GM18511 (cell line): ENCODE data around the gene TEX44.
"Not testable (repeated sequence)": the region's sequence is repeated elsewhere in the genome, so short reads cannot be mapped to it uniquely, and the experiment has no call there.

ENCODE experiments used
- ATAC-seq: cut with Tn5 transposase; IDR thresholded peaks from one replicate; pipeline ENCODE4 v1.9.1; 2021; ENCODE audit warnings: mild to moderate bottlenecking, moderate library complexity; ENCODE audit not compliant: unreplicated experiment

Gene TEX44

DNA sequence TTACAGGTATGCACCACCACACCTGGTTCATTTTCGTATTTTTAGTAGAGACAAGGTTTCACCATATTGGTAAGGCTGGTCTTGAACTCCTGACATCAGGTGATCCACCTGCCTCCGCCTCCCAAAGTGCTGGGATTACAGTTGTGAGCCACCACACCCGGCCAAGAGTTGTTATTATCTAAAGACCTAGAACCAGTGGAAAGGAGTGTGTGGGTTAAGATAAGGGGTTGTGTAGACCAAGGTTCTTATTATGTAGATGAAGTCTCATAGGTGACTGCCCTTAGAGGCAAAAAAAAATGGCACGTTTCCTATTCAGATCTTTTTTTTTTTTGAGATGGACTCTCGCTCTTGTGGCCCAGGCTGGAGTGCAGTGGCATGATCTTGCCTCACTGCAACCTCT lies 21.7 kb upstream of the TEX44 start:
- not testable (repeated sequence) for ATAC-seq

DNA sequence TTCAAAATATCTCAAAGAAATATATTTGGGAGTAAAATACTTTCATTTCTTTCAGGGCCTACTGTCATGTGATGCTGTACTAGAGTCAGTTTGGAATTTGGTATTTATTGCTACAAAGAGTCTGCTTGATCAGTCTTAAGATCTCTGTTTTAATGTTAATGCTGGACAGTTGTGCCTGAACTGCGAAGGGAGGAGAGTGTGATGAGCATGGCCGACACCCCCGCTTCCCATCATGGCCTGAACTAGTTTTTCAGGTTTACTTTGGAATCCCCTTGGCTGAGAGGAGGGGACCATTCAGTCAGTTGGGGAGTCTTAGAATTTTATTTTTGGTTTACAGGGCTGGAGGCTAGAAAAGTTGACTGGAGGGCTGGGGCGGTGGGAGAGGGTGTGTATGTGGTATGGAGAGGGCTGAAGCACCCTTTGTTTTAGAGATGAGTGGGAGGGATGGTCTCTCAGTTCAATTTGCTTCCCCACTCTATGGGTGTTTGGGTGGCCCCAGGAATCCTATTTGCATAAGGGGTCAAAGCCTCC lies 20.9 kb upstream of the TEX44 start:
- ATAC-seq: no peak

DNA sequence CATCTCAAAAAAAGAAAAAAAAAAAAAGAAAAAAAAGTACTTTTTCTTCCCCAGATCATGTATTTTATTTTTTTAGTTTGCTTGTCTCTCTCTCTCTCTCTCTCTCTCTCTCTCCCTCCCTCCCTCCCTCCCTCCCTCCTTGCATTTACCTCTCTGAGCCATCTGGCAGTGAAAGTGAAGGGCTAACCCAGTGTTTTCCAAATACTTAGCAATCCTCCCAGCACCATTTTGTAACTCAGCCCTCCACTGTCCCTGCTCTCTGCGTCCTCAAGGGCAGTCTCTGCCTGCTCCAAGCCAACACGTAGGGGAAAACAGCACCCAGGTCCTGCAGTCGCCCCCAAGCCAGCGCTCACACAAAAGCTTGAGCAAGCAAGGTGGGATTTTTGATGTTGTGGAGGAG lies 19.6 kb upstream of the TEX44 start:
- no peak for ATAC-seq

DNA sequence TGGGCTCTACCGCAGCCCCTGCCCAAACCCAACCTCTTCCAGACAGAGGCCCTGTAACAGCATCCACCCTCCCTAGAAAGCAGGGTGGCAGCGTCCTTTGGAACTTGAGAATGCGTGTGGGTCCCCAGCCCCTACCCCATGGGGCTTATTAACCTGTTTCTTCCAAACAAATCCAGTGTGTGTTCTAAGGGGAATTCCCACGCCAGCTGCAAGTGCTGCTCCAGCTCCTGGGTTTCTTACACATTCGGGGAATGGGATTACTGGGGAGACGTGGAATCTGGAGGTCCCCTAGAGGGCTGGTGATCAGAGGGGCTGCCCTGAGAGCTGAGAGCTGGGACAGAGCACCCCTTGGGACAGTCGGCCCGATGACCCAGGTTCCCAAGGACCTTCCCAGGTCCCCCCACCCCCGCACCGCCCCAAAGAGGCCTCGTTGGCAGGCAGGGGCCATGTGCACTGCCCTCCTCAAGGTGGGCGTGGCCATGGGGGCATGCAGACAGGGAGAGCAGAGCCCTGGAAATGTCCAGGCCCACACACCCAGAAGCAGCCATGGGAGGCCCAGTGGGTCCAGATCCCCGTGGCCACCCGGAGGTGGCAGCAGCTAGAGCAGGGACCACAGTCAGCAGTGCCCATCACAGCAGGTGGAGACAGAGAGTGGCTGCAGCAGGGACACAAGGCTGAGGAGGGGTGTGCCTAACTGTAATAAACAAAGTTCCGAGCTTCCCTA lies 18.8 kb upstream of the TEX44 start:
- ATAC-seq: no peak

DNA sequence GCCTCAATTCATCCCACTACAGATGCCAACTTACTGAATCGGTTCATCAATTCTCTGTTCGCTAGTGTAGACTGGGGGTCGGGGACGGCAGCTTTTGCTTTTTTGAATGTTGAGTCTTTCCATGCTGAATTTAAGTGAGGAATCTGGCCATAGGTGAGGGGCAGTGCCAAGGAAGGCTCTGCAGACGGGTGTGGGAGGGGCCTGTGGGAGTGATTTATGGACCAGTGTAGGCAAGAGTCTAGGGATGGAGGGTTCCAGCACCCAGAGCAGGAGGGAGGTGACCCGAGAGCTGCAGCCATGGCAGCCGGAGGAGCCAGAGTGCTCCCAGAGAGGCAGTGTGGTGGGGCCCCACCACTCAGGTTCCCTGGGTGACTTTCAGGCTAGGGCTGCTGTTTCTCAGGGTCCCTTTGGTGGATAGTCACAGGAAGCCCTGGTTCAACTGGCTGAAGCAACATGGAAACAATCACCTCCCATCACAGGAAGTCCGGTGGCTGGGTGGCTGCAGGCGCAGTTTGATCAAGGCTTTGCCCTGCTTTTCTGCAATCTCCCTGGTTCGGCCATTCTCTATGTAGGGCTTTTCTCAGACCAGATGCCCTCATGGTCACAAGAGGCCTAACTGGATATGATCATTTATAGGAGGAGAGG lies 16.9 kb upstream of the TEX44 start:
- ATAC-seq: no peak

DNA sequence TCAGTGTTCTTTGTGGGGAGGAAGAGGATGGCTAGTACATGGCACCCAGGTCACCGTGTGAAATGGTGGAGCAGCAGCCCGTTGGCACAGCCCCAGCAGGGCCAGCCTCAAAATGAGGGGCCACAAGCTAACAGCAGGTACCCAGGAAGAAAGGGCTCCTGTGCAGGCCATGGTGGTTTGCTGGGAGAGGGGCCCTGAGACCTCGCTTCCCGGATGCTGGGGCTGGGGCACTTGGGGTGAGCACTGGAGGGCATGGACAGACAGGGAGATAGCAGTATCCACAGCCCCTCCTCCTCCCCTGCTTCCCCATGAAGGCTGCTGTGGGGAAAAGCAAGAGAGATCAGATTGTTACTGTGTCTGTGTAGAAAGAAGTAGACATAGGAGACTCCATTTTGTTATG lies 16.2 kb upstream of the TEX44 start:
- ATAC-seq: no peak

DNA sequence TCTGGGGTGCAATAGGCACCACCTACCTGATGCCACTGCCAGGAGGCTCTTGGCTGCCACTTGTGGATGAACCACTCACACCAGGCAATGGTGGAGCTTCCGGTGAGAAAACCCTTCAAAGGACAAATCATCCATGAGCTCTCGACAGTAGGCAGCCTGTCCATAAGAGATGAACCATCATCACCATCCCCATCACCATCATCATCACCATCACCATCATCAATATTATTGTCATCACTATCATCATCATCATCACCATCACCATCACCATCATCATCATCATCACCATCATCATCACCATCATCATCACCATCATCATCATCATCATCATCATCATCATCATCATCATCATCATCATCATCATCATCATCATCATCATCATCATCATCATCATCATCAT lies 14.0 kb upstream of the TEX44 start:
- not testable (repeated sequence) for ATAC-seq

DNA sequence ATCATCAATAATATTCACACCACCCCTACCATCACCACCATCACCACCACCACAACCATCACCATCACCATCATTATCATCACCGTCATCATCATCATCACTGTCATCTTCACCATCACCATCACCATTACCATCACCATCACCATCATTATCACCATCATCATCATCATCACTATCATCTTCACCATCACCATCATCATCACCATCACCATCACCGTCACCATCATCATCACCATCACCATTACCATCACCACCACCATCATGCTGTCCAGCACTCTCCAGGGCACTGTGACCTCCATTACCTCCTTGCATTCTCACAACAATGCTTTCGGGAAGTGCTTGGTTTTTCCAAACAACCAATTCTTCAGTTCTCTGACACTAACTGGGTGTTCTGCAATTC lies 13.1 kb upstream of the TEX44 start:
- ATAC-seq: no peak

DNA sequence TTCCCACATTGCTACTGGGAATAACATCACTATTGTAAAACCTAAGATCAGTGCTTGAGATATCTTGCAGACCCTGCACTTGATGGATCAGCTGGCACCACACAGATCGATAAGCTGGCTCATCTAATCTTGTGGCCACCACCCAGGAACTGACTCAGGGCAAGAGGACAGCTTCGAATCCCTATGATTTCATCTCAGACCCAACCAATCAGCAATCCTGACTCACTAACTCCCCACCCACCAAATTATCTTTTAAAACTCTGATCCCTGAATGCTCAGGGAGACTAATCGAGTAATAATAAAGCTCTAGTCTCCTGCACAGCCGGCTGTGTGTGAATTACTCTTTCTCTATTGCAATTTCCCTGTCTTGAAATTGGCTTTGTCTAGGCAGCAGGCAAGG lies 11.3 kb upstream of the TEX44 start:
- ATAC-seq: no peak

DNA sequence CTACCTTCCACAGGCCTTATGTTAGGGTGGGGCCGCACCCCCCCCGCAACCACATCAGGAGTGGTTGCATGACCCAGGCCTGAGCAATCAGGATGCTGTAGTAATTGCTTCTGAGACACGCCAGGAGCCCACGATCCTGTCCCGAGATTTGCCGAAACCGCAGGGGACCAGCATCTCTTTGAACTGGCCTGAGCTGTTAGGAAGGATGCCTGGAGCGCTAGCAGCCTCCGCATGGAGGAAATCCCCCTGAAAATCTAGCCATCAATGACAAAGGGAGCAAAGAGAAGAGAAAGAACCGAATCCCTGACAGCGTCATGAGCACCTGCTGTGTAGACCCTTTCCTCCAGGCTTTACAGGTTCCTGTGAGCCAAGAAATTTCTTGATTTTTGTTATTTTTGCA lies 8.7 kb upstream of the TEX44 start:
- ATAC-seq: no peak

DNA sequence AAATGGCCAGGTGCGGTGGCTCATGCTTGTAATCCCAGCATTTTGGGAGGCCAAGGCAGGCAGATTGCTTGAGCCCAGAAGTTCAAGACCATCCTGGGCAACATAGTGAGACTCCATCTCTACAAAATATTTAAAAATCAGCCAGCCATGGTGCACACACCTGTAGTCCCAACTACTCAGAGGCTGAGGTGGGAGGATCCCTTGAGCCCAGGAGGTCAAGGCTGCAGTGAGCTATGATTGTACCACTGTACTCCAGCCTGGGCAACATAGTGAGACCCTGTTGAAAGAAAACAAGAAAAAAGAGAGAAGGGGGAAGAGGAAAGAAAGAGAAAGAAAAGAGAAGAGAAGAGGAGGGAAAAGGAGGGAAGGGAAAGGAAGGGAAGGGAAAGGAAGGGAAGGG lies 4.9 kb upstream of the TEX44 start:
- ATAC-seq: not testable (repeated sequence)

DNA sequence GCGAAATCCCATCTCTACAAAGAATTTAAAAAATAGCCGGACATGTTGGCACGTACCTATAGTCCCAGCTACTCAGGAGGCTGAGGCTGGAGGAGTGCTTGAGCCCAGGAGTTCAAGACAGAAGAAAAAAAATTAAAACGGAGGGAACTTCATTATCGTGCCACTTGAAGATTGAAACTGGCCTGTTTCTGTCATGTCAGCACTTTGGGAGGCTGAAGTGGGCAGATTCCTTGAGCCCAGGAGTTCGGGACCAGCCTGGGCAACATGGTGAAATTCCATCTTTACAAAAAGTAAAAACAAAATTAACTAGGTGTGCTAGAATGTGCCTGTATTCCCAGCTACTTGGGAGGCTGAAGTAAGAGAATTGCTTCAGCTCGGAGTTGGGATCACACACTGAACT lies 3.0 kb upstream of the TEX44 start:
- ATAC-seq: no peak

DNA sequence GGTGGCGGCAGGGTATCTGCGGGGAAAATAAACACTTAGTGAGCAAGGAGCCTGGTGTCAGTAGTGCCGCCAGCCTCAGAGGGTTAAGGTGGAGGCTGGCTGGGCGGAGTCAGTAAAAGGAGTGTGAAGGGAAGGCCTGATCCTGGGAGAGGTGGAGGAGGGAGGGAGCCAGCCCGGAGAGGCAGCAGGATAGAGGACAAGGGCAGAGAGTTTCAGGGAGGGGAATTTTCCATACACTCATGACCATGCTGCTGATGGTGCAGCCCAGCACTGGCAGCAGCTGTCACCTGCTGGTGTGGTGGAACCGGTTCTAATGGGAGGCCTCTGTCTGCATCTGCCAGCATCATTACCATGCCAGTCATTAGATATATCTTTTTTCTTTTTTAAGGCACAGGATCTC lies 2.0 kb upstream of the TEX44 start:
- no peak for ATAC-seq

DNA sequence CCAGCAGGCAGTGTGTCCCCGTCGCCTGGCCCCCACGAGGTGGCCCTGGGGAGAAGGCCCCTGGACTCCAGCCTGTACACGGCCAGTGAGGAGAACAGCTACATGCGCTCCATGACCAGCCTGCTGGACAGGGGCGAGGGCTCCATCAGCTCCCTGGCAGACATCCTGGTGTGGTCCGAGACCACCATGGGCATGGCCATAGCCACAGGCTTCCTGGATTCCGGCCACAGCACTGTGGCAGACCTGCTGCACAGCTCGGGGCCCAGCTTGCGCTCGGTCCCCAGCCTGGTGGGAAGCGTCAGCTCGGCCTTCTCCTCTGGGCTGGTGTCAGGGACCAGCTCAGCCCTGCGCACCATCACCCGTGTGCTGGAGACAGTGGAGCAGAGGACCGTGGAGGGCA lies 1.0 kb downstream of the TEX44 start:
- ATAC-seq: no peak

DNA sequence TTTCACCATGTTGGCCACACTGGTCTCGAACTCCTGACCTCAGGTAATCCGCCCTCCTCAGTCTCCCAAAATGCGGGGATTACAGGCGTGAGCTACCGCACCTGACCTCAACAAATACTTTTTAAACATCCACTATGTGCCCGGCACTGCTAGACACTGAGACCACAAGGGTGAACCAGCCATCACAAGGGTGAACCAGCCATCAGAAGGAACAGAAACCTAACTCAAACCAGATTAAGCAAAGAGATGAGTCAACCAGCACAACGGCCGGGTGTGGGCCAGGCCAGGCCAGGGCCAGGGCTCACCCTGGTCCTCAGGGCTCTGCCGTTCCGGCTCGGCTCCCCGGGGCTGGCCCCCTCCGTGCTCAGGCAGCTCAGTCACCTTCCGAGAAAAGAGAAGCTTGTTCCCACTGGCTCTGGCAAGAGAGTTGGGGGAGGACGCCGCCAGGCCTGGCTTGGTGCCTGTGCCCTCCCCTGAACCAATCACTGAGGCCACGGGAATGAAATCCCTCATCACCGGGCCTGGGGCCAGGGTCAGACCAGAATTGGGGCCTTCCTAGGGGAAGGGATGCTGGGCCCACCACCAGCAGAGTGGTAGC lies 4.4 kb downstream of the TEX44 start:
- ATAC-seq: peak; percentile 72

DNA sequence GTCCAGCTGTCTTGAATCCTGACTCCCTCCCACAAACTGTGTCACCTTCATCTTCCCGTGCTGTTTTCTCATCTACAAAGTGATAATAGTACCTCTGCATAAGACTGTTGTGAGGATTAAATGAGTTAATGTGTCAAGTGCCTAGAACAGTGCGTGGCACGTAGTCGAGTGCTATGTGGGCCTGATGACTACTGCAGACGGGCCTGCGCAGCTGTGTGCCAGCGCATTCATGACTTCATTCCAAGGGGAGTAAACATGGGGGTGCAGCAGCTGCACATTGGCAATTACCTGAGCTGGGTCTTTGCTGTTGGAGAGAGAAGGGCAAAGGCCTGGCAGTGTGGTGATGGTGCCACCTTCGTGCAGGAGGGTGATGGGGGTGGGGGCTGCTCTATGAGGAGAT lies 5.0 kb downstream of the TEX44 start:
- ATAC-seq: no peak

DNA sequence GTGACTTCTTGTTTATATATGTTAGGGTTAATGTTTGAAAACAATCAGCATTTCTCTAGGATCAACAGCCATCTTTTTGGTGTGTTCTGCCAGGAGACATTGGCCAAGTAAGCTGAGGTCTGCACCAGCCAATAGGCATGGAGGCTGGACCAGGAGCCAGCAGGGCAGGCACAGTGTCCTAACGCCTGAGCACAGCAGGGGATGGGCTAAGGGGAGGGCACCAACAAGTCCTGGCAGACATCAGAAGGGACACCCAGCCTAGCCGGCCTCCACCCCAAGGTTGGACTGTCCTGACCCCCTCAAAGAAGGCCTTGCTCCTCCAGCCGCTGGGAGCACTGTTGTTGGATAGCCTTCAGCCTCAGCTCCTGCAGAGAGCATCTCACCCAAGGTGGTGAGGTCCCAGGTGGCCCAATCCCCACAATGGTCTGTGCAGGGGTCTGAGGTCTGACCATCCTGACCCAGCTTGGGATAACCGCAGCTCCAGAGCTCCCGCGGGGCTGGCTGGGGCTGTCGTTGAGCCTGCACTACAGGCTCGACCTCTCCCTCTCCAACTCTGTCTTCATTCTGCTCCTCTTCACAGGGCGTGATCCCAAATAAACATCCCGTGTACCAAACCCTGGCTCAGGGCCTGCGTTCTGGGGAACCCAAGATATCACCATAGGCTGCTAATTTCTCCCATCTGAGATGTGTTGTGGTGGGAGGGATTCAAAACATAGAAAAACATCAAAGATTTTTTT lies 8.1 kb downstream of the TEX44 start:
- ATAC-seq: no peak

DNA sequence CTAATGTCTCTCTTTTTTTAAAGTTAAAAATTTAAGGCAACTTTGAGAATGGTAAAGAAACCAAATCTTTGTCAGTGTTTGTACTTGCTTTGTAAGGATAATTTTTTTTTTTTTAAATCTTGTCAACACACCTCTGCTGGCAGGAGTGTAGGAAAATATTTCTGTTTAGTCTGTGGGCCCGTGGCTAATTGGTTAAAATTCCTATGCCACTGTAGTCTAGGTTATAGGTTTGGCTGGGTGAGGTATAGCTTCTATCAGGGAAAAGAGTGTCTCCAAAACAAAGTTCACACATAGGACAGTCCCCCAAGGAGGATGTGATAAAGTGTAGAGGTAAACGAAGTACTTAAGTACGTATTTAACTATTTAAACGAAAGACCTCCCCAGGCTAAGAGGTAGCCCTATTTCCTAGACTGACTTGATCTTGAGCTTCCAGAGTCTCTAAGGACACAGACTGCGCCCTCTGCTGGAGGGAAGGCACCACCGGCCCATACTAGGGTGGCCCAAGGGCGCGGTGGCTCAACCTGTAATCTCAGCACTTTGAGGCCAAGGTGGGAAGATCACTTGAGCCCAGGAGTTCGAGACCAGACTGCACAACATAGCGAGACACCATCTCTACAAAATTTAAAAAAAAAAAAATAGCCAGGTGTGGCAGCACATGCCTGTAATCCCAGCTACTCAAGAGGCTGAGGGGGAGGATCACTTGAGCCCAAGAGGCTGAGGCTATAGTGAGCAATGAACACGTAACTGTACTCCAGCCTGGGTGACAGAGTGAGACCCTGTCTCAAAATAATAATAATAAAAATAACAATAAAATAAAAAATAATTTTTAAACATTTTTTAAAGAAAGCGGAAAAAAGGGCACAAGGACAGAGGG lies 8.9 kb downstream of the TEX44 start:
- no peak for ATAC-seq

DNA sequence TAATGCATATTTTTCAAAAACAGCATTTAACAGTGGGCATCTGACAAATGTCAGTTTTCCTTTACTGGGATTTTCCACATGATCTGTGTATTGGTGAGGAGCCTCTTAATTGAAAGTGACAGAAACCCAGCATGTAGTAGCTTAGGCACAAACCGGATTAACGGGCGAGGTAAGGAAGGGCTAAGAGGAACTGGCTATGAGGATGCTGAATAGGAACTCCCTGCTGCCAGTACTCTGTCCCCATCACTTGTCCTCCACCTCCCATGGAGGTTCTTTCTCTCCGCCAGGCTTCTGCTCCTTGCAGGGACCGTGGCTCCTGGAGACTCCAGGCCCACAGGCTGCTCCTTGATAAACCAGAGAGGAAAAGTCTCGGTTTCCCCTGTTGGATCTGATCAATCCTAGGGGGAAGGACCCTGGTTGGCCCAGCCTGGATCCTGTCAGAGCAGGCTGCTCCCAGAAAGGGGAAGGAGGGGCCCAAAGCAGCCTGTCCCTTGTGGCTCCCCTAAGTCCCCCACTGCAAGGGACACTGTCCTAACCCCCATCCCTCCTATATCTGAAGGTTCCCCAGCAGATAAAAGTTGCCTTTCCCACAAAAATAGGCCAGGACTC lies 10.3 kb downstream of the TEX44 start:
- no peak for ATAC-seq

DNA sequence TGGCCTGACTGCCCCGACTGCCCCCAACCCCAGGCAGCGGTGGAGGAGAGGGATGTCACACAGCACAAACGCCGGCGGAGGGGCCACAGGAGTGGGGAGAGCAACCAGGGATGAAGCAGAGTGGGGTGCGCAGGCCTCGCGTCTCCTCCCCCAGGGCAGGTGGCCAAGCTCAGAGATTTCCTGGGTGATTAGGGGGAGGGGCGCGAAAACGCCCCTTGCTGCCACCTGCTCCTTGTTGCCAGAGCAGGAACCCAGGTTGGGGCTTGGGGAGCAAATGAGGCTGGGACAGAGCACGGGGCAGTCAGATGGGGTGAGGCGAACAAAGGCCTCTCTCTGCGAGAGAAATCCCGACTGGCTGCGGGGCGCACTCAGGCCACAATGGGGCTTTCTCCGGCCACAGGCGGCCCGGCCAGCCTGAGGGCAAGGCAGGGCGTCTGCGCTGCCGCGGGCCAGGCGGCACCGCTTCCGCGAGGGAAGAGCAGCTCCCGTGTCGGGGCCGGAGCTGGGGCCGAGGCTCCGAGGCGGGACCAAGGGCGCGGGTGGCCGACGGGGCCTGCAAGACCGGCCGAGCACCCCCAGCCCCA lies 11.5 kb downstream of the TEX44 start:
- peak; percentile 39 for ATAC-seq
